ENCODE data around the gene INO80B. TPM values are rescaled to one million over a fixed set of nuclear protein-coding genes. Genes with fewer than 3 reads are reported as not detected.

The INO80B gene
- total and polyA plus RNA-seq, 2 of the 8 experiments (the other 6 are each of a cell fraction or from before 2014, with no cell fraction given) = 3.9 to 18.5 TPM

GRCh38 chr2:74472086-74472944 is 17.4 kb downstream of the INO80B start, which contains the start of gene MRPL53 (continued):
- TF ChIP-seq CHD7 (IDR thresholded peaks at IDR 0.05; ENCODE audit: insufficient replicate concordance, low read length) (no peak), GTF2F1 (IDR thresholded peaks at IDR 0.05; ENCODE audit: borderline replicate concordance, low read depth, low read length) (peak; percentile 72; the same call in 1 of the 2 replicates), CHD2 (IDR thresholded peaks at IDR 0.05; ENCODE audit: low read length) (peak; percentile 90), CREB1 (IDR thresholded peaks at IDR 0.05) (peak; percentile 78), TAF1 (IDR thresholded peaks at IDR 0.05; ENCODE audit: low read depth, low read length) (peak; percentile 82; the same call in 1 of the 2 replicates), POLR2AphosphoS5 (IDR thresholded peaks at IDR 0.05; ENCODE audit: low read depth, low read length) (peak; percentile 94), POLR2A (IDR thresholded peaks at IDR 0.05; ENCODE audit: control extremely low read depth in 1 of 2, low read depth in 2 of 2, low read length in 2 of 2) (peak; percentile 80 to 95), KDM1A (IDR thresholded peaks at IDR 0.05; ENCODE audit: borderline replicate concordance, low read length) (no peak), YY1 (IDR thresholded peaks at IDR 0.05; ENCODE audit: low read depth, low read length) (peak; percentile 93)
- TF ChIP-seq, protein P1, sequence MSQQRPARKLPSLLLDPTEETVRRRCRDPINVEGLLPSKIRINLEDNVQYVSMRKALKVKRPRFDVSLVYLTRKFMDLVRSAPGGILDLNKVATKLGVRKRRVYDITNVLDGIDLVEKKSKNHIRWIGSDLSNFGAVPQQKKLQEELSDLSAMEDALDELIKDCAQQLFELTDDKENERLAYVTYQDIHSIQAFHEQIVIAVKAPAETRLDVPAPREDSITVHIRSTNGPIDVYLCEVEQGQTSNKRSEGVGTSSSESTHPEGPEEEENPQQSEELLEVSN (IDR thresholded peaks at IDR 0.05) = 0 out of 2 replicates have a peak, but pooled peaks have one; percentile 48
